ENCODE measurements around the gene MUC5B.

MUC5B gene

DNA sequence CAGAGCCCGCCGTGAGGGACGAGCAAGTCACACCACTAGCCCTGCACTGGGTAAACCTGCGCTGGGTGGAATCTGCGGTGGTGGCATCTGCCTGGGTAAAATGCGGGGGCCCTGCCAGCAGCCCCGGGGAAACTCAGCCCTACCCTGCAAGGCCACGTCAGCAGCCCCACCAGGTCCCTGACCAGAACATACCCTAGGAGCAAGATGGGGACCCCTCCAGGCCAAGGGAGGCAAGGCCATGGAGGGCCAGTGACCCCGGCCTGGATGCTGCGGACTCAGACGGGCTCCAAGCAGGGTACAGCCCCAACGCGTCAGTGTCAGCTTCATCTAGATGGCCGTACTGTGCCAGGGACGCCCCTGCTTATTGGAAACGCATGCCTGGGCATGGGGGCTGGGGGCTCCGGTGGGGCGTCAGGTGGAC lies 60.2 kb downstream of the MUC5B start:
- no peak for DNase-seq (ENCODE audit: low read depth in 2 of 2)

DNA sequence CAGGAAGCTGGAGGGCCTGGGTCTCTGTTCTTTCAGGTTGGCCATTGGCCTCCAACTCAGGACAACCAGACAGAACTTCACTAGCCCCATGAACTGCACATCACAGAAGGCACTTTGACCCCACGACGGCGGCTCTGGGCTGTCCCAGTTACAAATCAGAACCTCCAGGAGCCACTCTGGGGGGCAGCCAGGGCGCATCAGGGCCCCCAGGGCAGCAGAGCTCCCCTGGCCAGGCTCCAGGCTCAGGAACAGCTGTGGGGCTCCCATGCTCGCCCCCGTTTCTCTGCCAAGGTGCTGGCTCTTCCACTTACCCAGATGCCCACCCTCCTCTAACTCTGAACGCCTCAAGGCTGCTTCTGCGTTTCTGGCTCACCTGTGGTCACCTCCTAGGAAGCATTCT lies 61.0 kb downstream of the MUC5B start:
- no peak for DNase-seq (ENCODE audit: low read depth in 2 of 2)

DNA sequence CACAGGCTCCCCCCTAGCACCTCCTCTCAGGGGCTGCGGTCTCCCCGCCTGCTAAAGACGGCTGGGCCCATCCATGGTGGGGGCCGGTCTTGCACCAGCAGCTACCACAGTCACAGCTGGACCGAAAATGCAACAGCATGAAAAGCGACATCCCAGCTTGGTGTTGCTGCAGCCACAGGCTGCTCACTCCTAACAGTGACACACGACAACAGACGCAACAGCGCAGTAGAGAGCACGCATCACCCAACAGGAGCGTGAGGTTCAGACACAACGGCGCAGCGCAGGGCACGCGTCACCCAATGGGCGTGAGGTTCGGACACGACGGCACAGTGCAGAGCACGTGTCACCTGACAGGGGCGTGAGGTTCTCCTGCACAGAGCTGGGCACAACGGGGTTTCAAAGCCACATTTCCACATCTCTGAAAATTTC lies 62.5 kb downstream of the MUC5B start:
- DNase-seq (ENCODE audit: low read depth in 2 of 2) = no peak

DNA sequence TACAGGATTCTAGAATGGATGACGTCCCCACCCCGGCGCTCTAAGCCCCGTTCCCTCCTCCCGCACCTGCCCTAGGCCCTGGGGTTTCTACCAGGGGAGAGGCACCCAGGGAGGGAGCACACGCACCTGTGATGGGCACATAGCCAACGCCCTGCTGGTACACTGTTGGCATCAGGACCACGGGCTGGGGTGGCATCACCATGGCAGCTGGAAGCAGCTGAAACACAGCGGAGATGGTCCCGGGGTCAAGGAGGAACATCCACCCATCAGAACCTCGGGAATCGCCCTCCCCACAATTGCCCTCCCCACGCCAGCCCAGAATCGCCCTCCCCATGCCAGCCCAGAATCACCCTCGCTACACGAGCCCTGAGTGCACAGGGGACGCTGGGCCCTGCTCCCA lies 63.0 kb downstream of the MUC5B start:
- DNase-seq (ENCODE audit: low read depth in 2 of 2) = no peak

DNA sequence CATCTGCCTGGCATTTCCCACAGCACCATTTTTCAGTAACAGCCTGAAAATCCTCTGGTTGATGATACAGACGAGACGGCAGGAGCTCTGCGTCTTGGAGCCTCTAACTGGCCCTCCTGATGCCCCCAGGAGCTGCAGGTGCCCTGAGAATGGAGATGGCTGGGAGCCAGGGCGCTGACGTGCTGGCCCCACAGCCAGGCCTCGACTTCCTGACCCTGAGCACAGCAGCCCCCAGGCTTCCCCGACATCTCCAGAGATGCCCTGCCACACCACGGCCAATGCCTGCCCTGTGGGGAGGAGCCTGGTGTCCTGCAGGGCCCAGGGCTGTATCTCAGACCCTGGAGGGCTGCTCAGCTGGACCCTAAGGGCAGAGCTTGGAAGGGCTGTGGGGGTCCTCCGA lies 65.1 kb downstream of the MUC5B start:
- no peak for DNase-seq (ENCODE audit: low read depth in 2 of 2)

DNA sequence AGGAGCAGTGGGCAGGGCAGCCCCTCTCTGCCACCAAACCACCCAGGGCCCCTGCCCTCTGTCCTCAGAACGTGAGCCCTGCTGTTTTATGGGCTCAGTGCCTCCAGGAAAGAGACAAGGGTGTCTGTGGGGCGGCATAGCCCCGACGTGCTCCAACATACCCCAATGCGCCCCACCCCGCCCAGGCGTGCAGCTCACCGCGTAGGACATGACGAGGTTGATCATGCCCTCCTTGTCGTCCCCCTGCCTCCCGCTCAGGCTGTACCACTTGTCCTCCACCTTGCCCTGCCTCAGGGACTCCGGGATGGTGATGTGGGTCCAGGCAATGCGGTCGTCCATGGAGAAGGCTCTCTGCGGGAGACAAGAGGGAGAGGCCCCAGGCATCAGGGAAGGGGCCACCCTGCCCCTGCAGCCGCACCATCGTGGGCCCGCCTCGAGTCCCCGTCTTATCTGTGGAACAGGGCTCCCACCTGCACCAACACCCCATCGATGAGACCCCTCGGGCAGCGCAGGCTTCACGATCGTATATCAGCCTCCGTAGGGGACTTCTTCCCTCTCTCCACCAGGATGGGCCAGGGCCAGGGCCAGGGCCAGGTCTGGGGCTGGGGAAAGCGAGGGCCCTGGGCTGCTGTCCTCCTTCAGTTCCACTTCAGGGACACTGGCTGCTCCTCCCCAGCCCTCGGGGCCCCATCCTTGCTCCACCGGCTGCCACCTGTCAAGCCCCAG lies 65.7 kb downstream of the MUC5B start:
- no peak for DNase-seq (ENCODE audit: low read depth in 2 of 2)

DNA sequence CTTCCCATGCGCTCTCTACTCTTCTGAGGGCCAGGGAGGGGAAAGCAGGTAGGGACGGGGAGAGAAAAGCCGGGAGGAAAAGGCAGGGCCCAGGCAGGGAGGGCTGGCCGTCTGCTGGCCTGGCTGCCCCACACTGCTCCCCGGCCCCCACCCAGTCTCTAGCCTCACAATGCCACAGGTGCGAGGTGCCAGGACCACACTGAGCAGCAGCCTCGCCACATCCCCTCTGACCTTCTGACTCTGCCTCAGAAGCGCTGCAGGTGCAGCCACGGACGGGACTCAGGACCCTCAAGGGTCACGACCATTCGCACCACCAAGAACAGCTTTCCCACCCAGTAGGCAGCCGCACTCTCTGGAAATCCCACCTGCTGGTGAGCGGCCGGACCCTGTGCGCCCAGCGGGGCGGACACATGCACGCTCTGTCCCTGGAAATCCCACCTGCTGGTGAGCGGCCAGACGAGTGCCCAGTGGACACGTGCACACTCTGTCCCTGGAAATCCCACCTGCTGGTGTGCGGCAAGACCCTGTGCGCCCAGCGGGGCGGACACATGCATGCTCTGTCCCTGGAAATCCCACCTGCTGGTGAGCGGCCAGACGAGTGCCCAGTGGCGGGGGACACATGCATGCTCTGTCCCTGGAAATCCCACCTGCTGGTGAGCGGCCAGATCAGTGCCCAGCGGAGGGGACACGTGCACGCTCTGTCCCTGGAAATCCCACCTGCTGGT lies 66.5 kb downstream of the MUC5B start:
- no peak for DNase-seq (ENCODE audit: low read depth in 2 of 2)

DNA sequence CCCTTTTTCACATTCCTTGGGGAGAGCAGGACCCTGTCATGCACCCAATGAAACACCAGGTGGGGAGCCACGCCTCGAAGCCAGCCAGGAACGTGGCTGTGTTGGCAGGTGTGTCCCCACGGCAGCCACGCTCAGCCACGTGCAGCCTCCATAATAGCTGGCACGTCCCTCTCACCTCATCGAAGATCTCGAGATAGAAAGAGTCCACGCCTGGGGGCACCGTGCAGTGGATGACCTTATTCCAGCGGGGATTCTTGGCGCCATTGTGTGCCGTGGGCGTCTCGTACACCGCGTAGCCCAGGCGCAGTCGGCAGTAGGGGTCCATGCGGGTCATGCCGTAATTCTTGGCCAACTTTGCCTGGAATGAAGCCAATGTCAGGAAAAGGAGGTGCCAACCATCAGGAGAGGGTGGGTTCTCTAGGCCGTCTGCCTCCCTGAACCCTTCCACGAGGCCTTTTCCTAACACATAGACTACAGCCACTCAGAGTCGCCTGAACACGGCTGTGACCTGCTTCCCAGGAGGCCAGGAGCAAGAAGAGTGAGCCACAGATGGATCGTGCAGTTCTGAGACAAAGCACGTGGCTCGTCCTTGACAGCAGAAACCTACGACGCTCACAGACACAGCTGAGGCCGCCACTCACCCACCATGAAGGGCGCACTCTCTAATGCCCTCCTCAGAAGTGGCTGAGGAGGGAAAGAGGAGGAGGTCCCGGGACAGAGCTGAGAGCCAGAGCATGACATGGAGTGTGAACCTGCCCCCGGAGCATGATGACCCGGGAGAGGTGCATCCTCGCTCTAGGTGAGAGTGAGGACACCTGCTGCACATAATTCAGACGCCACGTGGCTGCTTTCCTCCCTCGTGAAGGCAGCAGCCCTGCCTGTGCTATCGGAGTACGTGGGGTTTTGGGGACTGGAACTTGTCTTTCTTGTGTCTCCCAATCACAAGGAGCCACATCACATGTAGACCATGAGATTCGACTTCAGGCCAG lies 67.5 kb downstream of the MUC5B start:
- no peak for DNase-seq (ENCODE audit: low read depth in 2 of 2)

DNA sequence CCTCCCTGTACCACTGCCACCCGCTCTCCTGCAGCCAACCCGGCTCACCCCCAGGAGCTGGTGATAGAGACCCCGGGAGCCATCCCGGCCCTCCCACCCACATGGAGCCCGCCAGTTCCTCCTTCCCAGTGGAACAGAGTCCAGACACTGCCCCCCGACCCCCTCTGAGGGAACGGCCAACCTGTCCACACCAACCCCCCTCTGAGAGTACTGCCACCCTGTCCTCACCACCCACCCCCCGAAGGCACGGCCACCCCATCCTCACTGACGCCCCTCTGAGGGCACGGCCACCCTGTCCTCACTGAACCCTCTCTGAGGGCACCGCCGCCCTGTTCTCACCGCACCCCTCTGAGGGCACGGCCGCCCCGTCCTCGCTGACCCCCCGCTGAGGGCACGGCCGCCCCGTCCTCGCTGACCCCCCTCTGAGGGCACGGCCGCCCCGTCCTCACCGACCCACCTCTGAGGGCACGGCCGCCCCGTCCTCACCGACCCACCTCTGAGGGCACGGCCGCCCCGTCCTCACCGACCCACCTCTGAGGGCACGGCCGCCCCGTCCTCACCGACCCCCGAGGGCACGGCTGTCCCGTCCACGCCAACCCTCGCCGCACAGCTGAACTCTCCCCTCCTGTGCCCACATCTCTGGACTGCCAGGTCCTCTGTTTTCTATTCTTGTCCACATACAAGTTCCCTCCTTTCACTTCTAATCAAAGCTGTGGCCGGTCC lies 68.6 kb downstream of the MUC5B start:
- DNase-seq (ENCODE audit: low read depth in 2 of 2) = no peak

DNA sequence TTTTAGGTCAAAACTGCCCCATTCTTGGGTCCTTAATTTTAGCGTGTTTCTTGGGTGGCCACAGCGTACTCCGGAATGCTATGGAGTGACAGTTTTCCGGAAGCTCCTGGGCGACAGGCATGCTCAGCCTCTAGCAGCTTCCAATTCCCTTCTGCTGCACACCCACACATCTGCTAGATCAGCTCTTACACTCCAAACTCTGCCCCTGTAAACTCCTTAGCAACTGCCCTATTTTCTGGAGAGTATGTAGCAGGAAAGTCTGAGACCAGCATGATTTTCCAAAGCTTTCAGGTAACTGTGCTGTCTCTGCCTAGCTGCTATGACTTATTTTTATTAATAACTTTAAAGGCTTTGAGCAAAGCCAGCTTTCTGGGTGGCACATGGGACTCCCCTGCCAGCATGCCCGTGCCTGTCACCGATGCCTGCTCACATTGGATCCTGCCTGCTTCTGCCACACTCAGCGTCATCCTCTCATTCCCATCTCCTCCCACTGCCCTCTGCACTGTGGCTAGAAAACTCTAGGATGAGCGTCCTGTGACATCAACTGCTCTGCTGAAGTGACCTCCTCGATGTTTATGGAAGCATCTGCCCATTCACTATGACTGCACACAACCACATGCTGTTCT lies 69.3 kb downstream of the MUC5B start:
- DNase-seq (ENCODE audit: low read depth in 2 of 2) = no peak

DNA sequence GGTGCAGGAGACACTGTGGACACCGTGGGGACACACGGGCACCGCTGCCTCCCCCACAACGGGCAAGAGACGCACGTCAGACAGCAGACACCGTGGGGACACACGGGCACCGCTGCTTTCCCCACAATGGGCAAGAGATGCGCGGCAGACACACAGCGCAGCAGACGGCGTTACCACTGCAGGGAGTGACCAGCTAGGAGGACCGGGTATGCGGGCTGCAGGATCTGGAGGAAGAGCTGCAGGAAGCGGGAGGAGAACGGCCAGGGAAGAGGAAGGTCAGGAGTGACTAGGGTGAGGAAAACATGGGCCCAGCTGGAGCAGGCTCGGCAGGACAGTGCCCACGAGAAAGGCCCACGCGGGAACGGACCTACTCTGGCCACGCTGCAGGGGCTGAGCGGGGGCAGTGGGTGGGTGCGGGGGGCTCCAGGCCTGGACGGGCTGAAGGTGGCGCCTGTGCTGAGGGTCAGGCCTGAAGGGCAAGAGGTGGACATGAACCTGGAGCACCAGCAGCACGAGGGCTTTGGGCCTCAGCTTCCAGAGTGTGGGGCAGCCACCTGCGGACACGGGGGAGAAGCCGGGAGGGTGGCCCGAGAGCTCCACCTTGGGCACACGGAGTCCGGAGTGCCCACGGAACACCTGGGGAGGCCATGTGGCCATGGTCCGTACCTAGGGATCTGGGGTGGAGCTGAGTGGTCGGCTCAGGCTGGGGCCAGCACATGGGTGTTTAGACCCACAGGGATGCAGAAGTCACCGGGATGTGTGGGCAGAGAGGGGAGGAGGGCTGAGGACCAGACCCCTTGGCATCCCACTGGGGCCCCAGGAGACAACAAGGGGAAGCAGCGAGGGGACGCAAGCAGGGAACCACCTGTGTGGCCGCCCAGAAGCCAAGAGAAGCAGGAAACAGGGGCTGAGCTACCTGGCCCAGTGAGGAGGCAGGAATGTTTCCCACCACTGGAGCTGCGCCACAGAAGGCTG lies 70.1 kb downstream of the MUC5B start:
- DNase-seq (ENCODE audit: low read depth in 2 of 2) = no peak

DNA sequence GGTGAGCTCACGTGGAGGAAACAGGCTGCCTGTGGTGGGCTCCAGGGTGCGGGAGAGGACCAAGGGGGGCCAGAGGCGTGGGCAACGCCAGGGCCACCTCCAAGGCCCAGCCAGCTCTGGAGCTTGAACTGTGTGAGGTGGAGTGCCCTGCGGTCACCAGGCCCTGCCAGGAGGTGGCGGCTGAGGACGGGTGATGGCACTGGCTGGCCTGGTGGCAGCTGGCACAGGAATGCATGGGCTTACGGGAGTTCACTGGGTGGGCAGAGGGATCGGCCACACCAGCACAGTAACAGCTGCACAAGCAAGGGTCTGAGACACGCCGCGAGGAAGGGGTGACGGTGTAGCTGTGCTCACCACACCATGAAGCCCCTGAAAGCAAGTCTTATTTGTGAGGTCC lies 70.8 kb downstream of the MUC5B start:
- no peak for DNase-seq (ENCODE audit: low read depth in 2 of 2)

DNA sequence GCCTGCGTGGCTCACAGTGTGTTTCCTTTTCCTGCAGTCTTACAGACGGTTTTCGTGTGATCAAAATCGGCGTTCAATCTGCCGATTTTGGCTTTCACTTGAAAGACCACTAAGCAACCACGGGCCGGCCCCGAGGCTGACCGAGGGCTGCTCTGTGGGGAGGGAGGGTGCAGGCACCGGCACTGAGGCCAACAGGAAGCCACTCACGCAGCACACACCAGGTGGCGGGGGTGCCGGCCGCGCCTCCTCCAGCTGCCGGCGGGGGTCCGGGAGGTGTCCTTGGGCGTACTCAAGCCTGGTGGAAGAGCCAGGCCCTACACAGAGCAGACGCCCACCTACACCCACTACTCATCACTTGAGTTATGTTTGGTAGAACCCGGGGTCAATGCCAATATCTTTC lies 72.2 kb downstream of the MUC5B start:
- DNase-seq (ENCODE audit: low read depth in 2 of 2) = no peak

DNA sequence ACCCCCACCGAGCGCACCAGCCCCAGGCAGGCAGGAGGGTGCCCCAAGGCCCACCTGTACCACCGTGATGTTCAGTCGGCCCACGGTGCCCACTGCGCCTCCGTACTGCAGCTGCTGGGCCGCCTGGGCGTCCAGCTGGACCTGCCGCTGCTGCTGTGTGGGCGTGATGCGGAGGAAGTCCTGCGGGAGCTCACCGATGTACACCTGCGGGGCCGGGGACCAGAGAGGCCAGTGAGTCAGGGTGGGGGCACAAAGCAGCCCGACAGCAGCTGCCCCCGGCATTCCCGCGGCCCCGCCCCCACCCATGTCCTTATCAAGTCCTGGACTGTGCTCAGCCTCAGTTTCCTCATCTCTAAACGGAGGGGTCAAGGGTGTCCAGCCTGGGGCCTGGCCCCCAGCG lies 72.7 kb downstream of the MUC5B start:
- DNase-seq (ENCODE audit: low read depth in 2 of 2) = no peak

DNA sequence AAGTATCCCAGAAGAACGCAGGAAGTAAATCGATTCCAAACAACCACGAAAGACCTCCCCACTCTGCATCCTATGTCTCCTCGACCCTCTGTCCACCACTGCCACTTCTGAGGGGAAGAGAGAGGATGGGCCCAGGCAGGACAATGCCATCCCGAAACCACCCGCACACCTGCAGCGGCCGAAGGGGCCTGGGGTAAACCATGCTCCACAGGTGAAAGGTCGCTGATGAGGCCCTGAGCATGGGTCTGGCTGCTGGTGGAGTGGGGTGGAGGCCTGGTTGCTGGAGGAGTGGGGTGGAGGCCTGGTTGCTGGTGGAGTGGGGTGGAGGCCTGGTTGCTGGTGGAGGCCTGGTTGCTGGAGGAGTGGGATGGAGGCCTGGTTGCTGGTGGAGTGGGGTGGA lies 73.4 kb downstream of the MUC5B start:
- no peak for DNase-seq (ENCODE audit: low read depth in 2 of 2)

DNA sequence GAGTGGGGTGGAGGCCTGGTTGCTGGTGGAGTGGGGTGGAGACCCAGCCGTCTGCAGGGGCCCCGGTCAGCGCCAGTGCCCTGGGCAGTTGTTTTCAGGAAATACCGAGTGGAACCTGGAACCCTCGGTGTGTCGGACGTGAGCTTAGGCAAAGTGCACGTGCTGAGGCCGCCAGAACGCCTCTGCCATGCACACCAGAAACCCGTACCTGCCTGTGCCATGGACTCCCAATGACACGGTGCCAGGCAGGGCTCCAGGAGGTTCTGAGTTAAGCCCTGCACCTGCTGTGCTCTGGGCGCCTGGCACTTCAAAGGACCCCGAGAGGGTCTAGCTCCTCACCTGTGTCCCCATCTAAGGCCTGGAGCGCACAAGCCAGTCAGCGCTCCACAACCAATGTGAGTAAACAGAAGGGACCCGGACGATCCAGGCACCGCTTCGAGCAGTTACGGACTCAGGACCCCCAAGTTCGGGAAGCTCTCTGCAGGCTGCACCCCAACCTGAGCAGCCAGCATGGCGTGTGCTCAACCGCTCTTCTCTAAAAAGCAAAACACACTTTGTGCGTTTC lies 74.2 kb downstream of the MUC5B start:
- no peak for DNase-seq (ENCODE audit: low read depth in 2 of 2)

DNA sequence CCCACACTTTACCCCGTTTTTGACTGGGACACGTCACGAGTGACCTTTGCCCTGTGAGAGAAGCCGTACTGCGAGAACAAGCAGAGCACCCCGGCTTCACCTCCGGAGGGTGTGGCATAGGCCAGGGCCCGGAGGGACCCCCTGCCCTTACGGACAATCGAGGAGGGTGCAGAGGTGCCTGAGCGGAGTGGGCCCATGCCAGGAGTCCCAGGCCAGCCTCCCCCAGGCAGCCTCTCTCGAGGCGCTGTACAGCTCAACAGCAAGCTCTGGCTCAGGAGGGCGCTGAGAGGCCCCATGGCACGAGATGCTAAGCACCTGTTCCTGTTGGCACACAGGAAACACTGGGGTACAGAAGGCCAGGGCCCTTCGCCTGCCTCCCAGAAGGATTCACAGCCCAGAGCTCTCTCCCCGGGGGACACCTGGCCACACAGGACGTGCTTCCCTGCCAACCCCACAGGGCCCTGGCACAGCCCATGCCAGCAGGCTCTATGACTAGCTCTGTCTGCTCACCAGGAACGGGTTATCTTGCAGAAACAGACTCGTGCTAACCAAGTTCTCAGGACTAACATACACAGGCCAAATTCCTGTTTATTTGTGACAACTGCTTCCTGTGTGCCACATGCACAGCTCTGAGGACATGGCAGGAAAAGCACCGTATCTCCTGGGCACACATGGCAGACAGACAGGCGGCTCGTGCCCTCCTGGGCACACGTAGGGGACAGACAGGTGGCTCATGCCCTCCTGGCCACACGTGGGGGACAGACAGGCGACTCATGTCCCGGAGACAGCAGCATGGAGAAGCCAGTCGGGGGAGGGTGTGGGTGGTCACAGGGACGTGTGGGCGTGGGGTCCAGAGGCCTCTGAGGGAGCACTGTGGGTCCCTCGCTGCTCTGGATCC lies 75.0 kb downstream of the MUC5B start:
- no peak for DNase-seq (ENCODE audit: low read depth in 2 of 2)

DNA sequence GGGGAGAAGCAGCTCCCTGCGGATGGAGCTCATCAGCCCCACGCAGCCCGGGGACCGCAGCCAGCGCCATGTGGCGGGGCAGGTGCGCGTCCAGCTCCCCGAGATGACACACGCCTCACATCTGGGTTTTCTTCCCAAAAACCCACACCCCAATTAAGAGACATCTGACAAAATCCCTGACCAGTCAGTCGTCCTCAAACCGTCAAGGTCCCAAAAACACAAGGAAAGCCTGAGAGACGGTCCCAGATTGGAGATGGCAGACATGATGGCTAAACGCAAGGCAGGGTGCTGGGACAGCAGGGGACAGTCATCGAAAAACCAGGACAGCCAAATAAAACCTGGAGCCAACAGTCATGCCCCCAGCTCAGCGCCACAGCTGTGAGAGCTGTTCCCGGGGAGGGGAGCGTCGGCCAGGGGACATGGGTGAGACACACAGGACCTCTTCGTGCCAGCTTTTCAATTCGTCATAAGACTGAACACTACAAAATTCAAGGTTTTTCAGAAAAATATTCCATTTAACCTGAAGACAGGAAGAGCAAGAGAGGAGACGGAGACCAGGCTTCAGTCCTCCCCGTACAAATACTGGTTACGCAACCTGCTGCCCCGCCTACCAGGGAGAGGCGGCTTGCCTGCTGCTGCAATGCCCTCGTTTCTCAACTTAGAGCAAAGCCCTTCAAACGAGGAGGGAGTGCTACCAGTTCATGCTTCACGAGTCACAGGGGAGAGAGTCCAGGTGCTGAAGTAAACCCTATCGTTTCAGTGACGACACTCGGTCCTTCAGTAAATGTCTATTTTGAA lies 76.0 kb downstream of the MUC5B start:
- DNase-seq (ENCODE audit: low read depth in 2 of 2) = no peak
